NB4 (cell line): ENCODE results near the gene GALNS.
A peak's percentile ranks its signal among the peaks of the same experiment; 100 is the strongest.
"Not testable (repeated sequence)": the region's sequence is repeated elsewhere in the genome, so short reads cannot be mapped to it uniquely, and the experiment has no call there.

Experiments used
- DNase-seq: peaks from one replicate; pipeline ENCODE4 v3.0.0; 2010; ENCODE audit warnings: low read depth
- H3K4me3 ChIP-seq: one replicate; pipeline ENCODE4 v1.5.1; 2011; ENCODE audit warnings: mild to moderate bottlenecking, low read depth, low read length, moderate library complexity
- CTCF ChIP-seq: IDR thresholded peaks from one replicate; pipeline ENCODE4 v1.5.1; 2012; ENCODE audit warnings: low read depth, low read length
- MAX ChIP-seq: IDR thresholded peaks from 2 replicates; pipeline ENCODE4 v1.6.1; 2011; ENCODE audit warnings: low read depth, low read length
- MYC ChIP-seq: IDR thresholded peaks from 2 replicates; pipeline ENCODE4 v1.6.1; 2011; ENCODE audit warnings: low read depth, low read length
- POLR2A ChIP-seq: IDR thresholded peaks from 2 replicates; pipeline ENCODE4 v1.6.1; 2011; ENCODE audit warnings: mild to moderate bottlenecking; ENCODE audit not compliant: insufficient read length; ENCODE audit errors: extremely low read depth

GALNS gene

GRCh38 chr16:88792668-88793250 lies 64.0 kb downstream of the GALNS start:
- TF ChIP-seq POLR2A (no peak), MYC (no peak; the same call in 1 of the 2 replicates), CTCF (no peak), MAX (no peak)
- DNase-seq, result peak; percentile 45
- peak overlapping the region; percentile 83 for H3K4me3 ChIP-seq

GRCh38 chr16:88792078-88792550 lies 64.6 kb downstream of the GALNS start:
- peak; percentile 96 for DNase-seq
- peak overlapping the region; percentile 83 for H3K4me3 ChIP-seq
- TF ChIP-seq MYC (no peak), MAX (peak; percentile 76), POLR2A (peak; percentile 21)

- TF ChIP-seq POLR2A (peak; percentile 47), MAX (peak; percentile 72), MYC (no peak; the same call in 1 of the 2 replicates), CTCF (no peak)
- H3K4me3 ChIP-seq, result peak overlapping the region; percentile 83
- DNase-seq, result peak; percentile 97
These were observed 66.2 kb downstream of the GALNS start for GRCh38 chr16:88790312-88791211.

GRCh38 chr16:88789594-88789993 lies 67.2 kb downstream of the GALNS start:
- peak overlapping the region; percentile 83 for H3K4me3 ChIP-seq
- no peak for TF ChIP-seq MYC
- TF ChIP-seq POLR2A, result no peak
- TF ChIP-seq CTCF, result no peak
- peak; percentile 80 for TF ChIP-seq MAX
- peak; percentile 75 for DNase-seq

GRCh38 chr16:88788749-88789148 lies 68.0 kb downstream of the GALNS start:
- DNase-seq, H3K4me3 ChIP-seq: not testable (repeated sequence)

GRCh38 chr16:88787579-88788314 lies 69.0 kb downstream of the GALNS start:
- DNase-seq, result no peak
- TF ChIP-seq CTCF, result no peak
- no peak for TF ChIP-seq POLR2A
- no peak for TF ChIP-seq MAX
- TF ChIP-seq MYC, result no peak
- H3K4me3 ChIP-seq, result no peak overlapping the region
